Measurements from ENCODE around the gene CYB5R3.
"Not testable (repeated sequence)": the region's sequence is repeated elsewhere in the genome, so short reads cannot be mapped to it uniquely, and the experiment has no call there.

CYB5R3 gene

DNA sequence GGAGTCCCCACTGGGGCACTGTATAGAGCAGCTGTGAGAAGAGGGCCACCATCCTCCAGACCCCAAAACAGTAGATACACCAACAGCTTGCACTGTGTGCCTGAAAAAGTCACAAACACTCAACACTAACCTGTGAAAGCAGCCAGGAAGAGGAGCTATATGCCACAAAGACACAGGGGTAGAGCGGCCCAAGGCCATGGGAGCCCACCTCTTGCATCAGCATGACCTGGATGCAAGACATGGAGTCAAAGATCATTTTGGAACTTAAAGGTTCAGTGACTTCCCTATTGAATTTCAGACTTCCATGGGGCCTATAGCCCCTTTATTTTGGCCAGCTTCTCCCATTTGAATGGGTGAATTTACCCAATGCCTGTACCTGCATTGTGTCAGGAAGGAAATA lies 29.7 kb upstream of the CYB5R3 start:
- no peak for DNase-seq (ENCODE audit: low spot score)

- not testable (repeated sequence) for DNase-seq (ENCODE audit: low spot score)
Measured at GRCh38 chr22:42677936-42678335, 28.7 kb upstream of the CYB5R3 start.

DNA sequence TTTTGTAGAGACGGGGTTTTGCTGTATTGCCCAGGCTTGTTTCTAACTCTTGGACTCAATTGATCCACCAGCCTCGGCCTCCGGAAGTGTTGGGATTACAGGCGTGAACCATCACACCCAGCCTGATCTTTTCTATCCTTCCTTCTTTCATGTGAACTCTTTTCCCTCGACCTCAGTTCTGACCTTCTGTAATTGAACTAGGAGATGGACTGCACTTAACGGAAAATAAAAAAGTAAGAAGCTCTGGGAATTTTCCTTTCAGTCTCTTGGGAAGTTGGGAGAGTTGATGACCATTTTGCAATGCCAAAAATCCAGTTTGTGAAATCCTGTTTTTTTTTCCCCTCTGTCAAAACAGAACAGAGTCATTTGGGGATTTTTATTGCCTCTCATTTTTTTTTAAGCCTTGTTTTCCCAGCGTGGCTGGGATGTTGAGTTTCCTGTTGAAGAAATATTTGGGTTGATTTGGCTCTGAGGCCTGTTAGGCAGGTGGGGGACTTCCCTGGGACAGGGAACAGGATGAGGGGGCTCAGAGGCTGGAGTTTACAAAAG lies 26.9 kb upstream of the CYB5R3 start:
- DNase-seq (ENCODE audit: low spot score), result no peak

DNA sequence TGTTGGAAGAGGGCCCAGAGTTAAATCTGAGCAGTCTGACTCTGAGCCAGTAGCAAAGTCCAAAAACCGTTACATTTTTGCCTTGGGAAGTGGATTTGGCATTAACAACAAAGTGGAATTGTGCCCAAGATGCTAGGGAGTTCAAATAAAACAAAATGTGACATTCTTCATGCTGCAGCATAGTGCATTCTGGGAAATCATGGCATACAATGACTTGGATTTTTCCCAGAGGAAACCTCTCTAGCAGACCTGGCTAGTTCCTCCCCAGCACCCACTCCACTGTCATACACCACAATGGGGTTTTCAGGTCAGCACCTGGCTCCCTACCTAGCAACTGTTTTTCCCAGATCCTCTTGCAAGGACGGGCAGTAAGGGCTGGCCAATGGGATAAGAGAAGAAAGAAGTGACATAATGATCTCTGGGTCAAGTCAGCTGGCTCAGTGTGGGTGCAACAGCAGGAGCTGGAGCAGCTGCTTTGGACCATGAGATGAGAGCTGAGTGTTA lies 24.8 kb upstream of the CYB5R3 start:
- DNase-seq (ENCODE audit: low spot score), result no peak

DNA sequence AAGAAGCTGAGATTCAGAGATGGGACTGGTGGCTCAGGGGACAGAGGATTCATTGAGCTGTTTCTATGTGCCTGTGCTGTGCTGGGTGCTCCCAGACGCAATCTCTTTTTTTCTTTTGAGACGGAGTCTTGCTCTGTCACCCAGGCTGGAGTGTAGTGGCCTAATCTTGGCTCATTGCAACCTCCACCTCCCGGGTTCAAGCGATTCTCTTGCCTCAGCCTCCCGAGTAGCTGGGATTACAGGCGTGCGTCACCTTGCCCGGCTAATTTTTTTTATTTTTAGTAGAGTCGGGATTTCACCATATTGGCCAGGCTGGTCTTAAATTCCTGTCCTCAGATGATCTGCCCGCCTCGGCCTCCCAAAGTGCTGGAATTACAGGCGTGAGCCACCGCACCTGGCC lies 23.9 kb upstream of the CYB5R3 start:
- DNase-seq (ENCODE audit: low spot score), result not testable (repeated sequence)

- DNase-seq (ENCODE audit: low spot score), result no peak
Measured at GRCh38 chr22:42670921-42671709, 21.9 kb upstream of the CYB5R3 start.

DNA sequence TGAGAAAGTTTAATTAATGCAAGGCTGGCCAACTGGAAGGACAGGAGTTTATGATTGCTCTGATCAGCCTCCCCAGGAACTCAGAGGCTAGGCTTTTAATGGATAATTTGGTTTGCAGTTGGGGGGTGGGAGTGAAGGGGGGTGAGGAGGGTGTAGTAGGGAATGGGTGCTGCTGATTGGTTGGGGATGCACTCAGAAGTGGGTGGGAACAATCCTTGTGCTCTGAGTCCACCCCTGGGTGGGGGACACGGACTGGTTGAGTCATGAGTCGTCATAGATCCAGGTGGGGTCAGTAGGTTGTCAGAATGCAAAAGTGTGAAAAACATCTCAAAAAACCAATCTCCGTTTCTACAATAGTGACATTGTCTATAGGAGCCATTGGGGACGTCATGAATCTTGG lies 20.9 kb upstream of the CYB5R3 start:
- no peak for DNase-seq (ENCODE audit: low spot score)

DNA sequence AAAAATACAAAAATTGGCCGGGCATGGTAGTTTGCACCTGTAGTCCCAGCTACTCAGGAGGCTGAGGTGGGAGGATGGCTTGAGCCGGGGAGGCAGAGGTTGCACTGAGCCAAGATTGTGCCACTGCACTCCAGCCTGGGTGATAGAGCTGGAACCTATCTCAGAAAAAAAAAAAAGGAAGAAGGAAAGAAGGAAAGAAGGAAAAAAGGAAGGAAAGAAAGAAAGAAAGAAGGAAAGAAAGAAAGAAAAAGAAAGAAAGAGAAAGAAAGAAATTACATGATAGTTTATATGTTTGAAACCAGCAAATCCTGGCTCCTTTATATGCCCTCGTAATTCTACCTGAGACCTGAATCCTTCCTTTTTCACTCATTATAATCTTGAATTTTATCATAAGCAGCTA lies 17.2 kb upstream of the CYB5R3 start:
- DNase-seq (ENCODE audit: low spot score), result not testable (repeated sequence)

DNA sequence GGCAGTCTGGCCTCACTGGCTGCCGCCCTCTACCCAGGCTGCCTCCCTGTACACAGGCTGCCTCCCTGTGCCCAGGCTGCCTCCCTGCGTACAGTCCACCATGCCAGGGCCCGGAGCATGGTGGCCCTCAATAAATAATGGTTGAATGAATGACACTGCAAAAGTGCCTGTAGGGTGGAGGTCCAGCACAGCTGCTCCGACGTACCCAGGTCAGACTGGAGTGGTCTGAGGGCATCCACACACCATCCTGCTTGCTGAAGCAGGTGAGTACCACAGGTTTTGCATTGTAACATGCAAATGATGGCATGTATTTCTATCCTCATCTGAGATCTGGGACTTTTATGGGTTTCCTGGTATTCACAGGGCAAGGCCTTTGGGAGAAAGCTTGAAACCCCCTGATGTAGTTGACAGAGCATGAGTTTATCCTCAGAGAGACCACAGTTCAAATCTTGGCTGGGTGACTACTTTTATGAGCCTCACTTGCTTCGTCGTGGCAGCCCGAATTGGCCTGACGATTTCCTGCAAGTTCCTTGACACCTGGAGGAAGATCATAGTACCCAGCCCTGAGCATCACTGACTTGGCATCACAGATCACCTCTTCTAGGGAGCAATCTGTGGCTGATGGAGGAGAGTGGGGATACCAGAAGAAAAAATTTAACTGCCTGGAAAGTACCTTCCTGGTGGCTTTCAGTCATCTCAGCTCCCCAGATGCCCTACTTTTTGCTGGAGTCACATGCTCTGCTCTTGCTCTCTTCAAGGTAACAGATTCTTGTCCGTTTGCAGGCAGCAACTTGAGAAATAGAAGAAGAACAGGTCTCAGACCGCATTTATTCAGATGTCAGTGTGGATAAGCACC lies 16.0 kb upstream of the CYB5R3 start:
- no peak for DNase-seq (ENCODE audit: low spot score)

DNA sequence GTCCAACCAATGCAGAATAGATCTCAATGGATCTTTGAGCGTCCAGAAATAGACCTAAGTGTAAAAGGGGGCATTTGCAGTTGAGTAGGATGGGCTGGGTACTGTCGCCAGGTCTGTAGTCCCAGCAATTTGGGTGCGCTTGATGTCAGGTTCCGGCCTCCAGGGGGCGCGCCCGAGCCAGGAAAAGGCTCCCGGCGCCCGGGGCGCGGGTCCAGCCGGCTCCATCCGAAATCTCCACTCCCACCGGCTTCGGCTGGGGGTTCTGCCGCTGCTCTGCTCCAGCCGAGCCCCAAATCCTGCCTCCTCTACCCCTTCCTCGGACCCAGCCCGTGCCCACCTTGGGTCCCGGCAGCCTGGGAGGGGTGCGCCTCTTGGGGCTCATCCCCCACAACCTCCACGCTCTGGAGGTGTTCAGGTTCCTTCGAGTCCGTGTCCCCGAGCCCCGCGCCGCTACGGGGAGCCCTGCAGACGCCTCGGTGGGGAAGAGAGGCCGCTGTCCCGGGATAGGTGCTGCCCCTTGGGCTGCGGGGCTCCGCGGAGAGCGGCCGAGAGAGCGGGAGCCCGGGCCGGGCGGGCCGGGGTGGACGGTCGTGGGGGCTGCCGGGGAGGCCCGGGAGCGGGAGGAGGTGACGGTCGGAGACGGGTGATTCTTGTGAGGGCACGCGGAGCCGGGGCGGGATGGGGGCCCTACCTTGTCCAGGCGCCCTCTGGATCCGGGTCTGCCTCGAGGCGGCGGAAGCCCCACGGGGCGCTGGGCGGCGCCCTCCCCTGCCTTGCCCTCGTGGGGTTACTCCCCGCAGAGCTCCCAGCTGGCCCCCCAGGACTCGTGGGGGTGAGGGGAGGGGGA lies 13.0 kb upstream of the CYB5R3 start:
- DNase-seq (ENCODE audit: low spot score), result peak; percentile 50

GRCh38 chr22:42656578-42656977 lies 7.4 kb upstream of the CYB5R3 start:
- DNase-seq (ENCODE audit: low spot score), result no peak

DNA sequence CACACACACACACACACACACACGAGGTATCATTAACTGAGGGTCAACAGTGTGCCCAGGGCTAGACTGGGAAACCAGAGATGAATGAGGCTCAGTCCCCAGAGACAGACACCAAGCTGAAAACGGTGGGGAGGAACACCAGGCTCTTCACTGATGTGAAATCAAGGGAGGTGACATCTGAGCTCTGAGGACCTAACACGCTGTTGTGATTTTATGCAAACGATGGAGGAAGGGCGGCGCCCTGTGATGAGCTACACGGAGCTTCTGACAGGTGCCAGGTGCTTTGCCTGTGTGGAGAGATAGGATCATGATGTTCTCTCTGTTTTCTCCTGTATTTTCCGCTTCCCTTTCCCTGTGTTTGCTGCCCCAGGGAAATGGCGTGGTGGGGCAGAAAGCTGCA lies 6.5 kb upstream of the CYB5R3 start:
- DNase-seq (ENCODE audit: low spot score), result no peak

- no peak for DNase-seq (ENCODE audit: low spot score)
Measured at GRCh38 chr22:42654436-42655073, 5.4 kb upstream of the CYB5R3 start.

GRCh38 chr22:42653999-42654398 lies 4.8 kb upstream of the CYB5R3 start:
- no peak for DNase-seq (ENCODE audit: low spot score)

- no peak for DNase-seq (ENCODE audit: low spot score)
Measured at GRCh38 chr22:42651134-42651533, 1.9 kb upstream of the CYB5R3 start.

DNA sequence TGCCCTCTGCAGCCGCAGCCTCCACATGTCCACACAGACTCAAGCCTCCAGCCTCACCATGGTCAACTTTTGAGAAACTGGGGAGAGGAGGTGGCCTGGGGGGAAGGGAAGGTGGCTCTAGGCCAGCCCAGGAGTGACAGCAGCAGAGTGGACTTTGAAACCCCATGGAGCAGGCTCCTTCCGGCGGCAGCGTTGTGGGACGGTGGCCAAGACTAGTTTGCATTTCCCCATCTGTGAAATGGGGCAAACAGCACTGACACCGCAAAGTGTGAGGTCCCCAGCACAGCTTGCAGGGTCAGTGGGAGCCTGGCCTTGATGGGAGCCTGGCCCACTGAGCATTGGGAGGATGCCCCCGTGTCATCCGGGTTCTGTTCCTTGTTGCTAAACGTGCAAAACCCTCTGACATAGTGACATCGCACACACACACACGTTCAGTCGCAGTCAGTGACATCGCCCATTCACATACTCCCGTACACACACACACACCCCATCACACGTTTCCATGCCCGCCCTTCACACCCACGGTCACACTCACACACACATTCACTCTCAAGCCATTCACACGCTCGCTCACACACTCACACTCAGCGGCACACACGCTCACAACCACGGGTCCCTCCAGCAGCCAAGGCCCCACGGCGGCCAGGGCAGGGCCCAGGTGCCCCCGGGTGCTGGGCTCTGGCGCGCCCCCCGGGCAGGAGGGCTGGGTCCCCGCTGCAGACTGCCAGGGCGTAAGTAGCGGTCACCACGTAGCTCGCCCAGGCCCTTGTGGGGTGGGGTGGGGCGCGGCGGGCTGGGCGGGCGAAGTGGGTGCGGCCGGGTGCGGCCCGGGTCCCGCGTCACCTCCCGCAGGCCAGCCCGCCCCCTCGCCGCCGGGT lies 585 bp downstream of the CYB5R3 start:
- DNase-seq (ENCODE audit: low spot score), result peak; percentile 33

DNA sequence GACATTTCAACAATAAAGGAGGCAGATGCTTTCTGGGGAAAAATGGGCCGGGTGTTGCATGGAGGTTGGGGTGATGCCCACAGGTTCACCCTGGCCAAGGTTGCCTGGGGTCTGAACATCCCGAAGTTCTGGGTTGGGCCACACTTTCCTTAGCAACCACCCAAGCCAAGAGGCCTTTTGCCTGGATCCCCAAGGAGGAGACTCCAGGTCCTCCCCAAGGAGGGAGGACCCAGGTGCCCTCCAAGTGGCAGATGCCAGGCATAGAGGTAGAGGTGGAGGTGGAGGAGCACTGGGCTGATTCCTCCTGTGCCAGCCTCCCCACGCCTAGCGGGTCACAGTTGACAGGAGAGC lies 1.2 kb downstream of the CYB5R3 start:
- no peak for DNase-seq (ENCODE audit: low spot score)

- DNase-seq (ENCODE audit: low spot score), result no peak
Measured at GRCh38 chr22:42646569-42647525, 2.3 kb downstream of the CYB5R3 start.

DNA sequence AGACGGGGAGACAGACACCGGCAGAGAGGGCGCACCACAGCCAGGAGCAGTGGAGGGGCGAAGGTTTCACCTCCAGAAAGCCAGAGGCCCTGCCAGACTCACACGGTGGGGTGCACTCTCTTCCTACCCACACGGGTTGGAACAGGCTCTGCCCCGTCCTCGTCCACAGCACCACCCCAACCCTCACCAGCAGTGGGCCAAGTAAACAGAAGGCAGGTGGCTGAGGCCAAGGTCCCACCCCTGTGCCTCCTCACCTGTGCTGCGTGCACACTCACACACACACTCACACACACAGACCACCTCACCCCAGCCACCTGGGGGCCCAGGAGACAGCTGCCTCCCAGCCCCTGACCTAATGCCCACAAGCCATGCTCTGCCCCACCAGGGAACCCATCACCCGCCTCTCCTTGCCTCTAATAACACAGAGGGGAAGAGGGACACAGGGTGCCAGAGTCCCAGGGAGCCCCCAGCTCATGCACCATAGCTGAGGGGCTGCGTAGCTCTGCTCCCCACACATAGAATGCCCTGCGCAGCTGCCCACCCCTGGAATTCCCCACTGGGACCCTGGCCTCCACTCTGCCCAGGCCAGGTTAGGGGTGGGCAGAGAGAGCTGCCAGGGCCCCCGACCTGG lies 3.1 kb downstream of the CYB5R3 start:
- no peak for DNase-seq (ENCODE audit: low spot score)
